H1 (cell line): ENCODE results near the gene RAB31. TPM values are rescaled to one million over a fixed set of nuclear protein-coding genes. Genes with fewer than 3 reads are reported as not detected.

Experiments used
- CTCF ChIA-PET: fragments of 300-600 bp; sonication (Branson Sonifier 250); formaldehyde crosslinking; loops from one replicate; lab custom pipeline; 2021; ENCODE audit not compliant: partially characterized antibody; lab: Charles Lee
- POLR2A ChIA-PET: fragments of 300-600 bp; sonication (Branson Sonifier 250); formaldehyde crosslinking; loops from one replicate; lab custom pipeline; 2021; ENCODE audit warnings: inconsistent platforms; ENCODE audit not compliant: partially characterized antibody; lab: Charles Lee
- DNase-seq, 2 experiments: peaks; one replicate each; pipeline versions ENCODE4 v3.0.0 to v3.0.0-alpha.2; 2010 to 2022; ENCODE audit warnings: low spot score in 2 of 2, low read depth in 1 of 2, mixed read lengths in 1 of 2
- FAIRE-seq: peaks from 2 replicates; lab custom pipeline; 2011; peaks lifted over from hg19 to GRCh38; lab: Jason Lieb, UNC
- H2AFZ ChIP-seq: 2 replicates; pipeline ENCODE4 v1.8.1; 2012; ENCODE audit warnings: low read length, inconsistent platforms
- H2AK5ac ChIP-seq: 2 replicates; pipeline ENCODE4 v1.6.1; 2013; ENCODE audit warnings: low read depth, low read length
- H2BK120ac ChIP-seq: replicated peaks from 2 replicates; pipeline ENCODE3; 2013; ENCODE audit warnings: low read depth, low read length, inconsistent platforms
- H2BK12ac ChIP-seq: 2 replicates; pipeline ENCODE4 v1.6.1; 2013; ENCODE audit warnings: low read depth, low read length
- H2BK15ac ChIP-seq: 2 replicates; pipeline ENCODE4 v1.6.1; 2013; ENCODE audit warnings: low read length
- H2BK20ac ChIP-seq: 2 replicates; pipeline ENCODE4 v1.6.1; 2013; ENCODE audit warnings: low read length
- H2BK5ac ChIP-seq: 2 replicates; pipeline ENCODE4 v1.6.1; 2013; ENCODE audit warnings: low read depth, low read length
- H3K14ac ChIP-seq: 2 replicates; pipeline ENCODE4 v1.6.1; 2013; ENCODE audit warnings: inconsistent platforms; ENCODE audit not compliant: insufficient read length
- H3K18ac ChIP-seq: 2 replicates; pipeline ENCODE4 v1.6.1; 2013; ENCODE audit warnings: low read length; ENCODE audit errors: extremely low read depth
- H3K23ac ChIP-seq: 2 replicates; pipeline ENCODE4 v1.6.1; 2013; ENCODE audit warnings: inconsistent platforms; ENCODE audit not compliant: insufficient read length
- H3K23me2 ChIP-seq: 2 replicates; pipeline ENCODE4 v1.6.1; 2013; ENCODE audit warnings: low read depth, low read length
- H3K27ac ChIP-seq: 2 replicates; pipeline ENCODE4 v1.6.1; 2011; ENCODE audit warnings: low read depth, low read length, inconsistent platforms
- H3K27me3 ChIP-seq, 4 experiments: replicated peaks in 1 of 4; 1 replicate in 1 of 4; 2 replicates in 3 of 4; pipeline versions ENCODE4 v1.6.1 to v1.8.1; 2011 to 2013; ENCODE audit warnings: low read length in 3 of 4, mild to moderate bottlenecking in 3 of 4, inconsistent platforms in 2 of 4, mixed read lengths in 2 of 4, moderate library complexity in 1 of 4; ENCODE audit not compliant: control insufficient read depth in 3 of 4, insufficient read depth in 3 of 4; ENCODE audit errors: extremely low read depth in 1 of 4
- H3K36me3 ChIP-seq, 4 experiments: 2 replicates each; pipeline versions ENCODE4 v1.6.1 to v1.8.1; 2011 to 2013; ENCODE audit warnings: mild to moderate bottlenecking in 4 of 4, low read length in 3 of 4, moderate library complexity in 2 of 4, control low read depth in 1 of 4, inconsistent platforms in 1 of 4; ENCODE audit not compliant: insufficient read depth in 4 of 4, control insufficient read depth in 2 of 4
- H3K4ac ChIP-seq: replicated peaks from 2 replicates; pipeline ENCODE3; 2013; ENCODE audit warnings: low read length, low read depth, mixed read lengths, inconsistent platforms; ENCODE audit not compliant: insufficient read length
- H3K4me1 ChIP-seq, 4 experiments: replicated peaks in 1 of 4; 1 replicate in 1 of 4; 2 replicates in 3 of 4; pipeline versions ENCODE4 v1.6.1 to v1.8.1; 2011 to 2013; ENCODE audit warnings: low read length in 3 of 4, inconsistent platforms in 2 of 4, mixed read lengths in 1 of 4; ENCODE audit not compliant: insufficient read depth in 4 of 4, control insufficient read depth in 3 of 4
- H3K4me2 ChIP-seq, 2 experiments: 2 replicates each; pipeline versions ENCODE4 v1.6.1 to v1.8.1; 2011 to 2013; ENCODE audit warnings: low read depth in 2 of 2, low read length in 2 of 2, control low read depth in 1 of 2, inconsistent platforms in 1 of 2, mild to moderate bottlenecking in 1 of 2; ENCODE audit not compliant: insufficient read depth in 1 of 2
- H3K4me3 ChIP-seq, 4 experiments: fragments of 200-600, 300-600 bp in 1 of 4; sonication (generic), shearing (Covaris generic), sonication (Bioruptor Twin) in 1 of 4; 2 replicates each; pipeline versions ENCODE4 v1.5.1 to v1.8.1; 2011 to 2016; ENCODE audit warnings: low read length in 4 of 4, low read depth in 3 of 4, control low read depth in 2 of 4, inconsistent platforms in 2 of 4, mild to moderate bottlenecking in 2 of 4, mixed read lengths in 1 of 4, moderate library complexity in 1 of 4; ENCODE audit not compliant: insufficient read depth in 2 of 4; ENCODE audit errors: extremely low read depth in 1 of 4
- H3K56ac ChIP-seq: replicated peaks from 2 replicates; pipeline ENCODE3; 2013; ENCODE audit warnings: low read depth, mild to moderate bottlenecking, mixed read lengths, low read length, inconsistent platforms; ENCODE audit not compliant: insufficient read length
- H3K79me1 ChIP-seq: 2 replicates; pipeline ENCODE4 v1.6.1; 2013; ENCODE audit warnings: low read depth, low read length, control low read depth
- H3K79me2 ChIP-seq, 2 experiments: 2 replicates each; pipeline versions ENCODE4 v1.6.1 to v1.8.1; 2012 to 2013; ENCODE audit warnings: low read length in 2 of 2, mild to moderate bottlenecking in 2 of 2, inconsistent platforms in 1 of 2; ENCODE audit not compliant: insufficient read depth in 2 of 2, control insufficient read depth in 1 of 2
- H3K9ac ChIP-seq, 4 experiments: replicated peaks in 1 of 4; 1 replicate in 1 of 4; 2 replicates in 3 of 4; pipeline versions ENCODE4 v1.6.1 to v1.8.1; 2011 to 2013; ENCODE audit warnings: low read depth in 3 of 4, low read length in 3 of 4, control low read depth in 2 of 4, mild to moderate bottlenecking in 2 of 4, moderate library complexity in 2 of 4, inconsistent platforms in 1 of 4; ENCODE audit errors: extremely low read depth in 1 of 4
- H3K9me3 ChIP-seq, 2 experiments: 2 replicates each; pipeline versions ENCODE4 v1.6.1 to v1.8.1; 2012 to 2013; ENCODE audit warnings: mild to moderate bottlenecking in 2 of 2, moderate library complexity in 2 of 2, control low read depth in 1 of 2, inconsistent platforms in 1 of 2, low read depth in 1 of 2, low read length in 1 of 2, mixed read lengths in 1 of 2; ENCODE audit not compliant: insufficient read depth in 2 of 2
- H4K20me1 ChIP-seq, 2 experiments: replicated peaks in 1 of 2; 2 replicates each; pipeline versions ENCODE3 to v1.8.1; 2011 to 2013; ENCODE audit warnings: inconsistent platforms in 2 of 2, low read length in 2 of 2, mild to moderate bottlenecking in 1 of 2; ENCODE audit not compliant: insufficient read depth in 2 of 2, control insufficient read depth in 1 of 2
- H4K5ac ChIP-seq: 2 replicates; pipeline ENCODE4 v1.6.1; 2013; ENCODE audit warnings: low read length, low read depth, mixed read lengths, inconsistent platforms; ENCODE audit not compliant: insufficient read length
- H4K8ac ChIP-seq: 2 replicates; pipeline ENCODE4 v1.8.0; 2013; ENCODE audit warnings: mild to moderate bottlenecking, moderate library complexity, low read length, inconsistent platforms; ENCODE audit not compliant: insufficient read depth; ENCODE audit errors: extremely low read depth
- H4K91ac ChIP-seq: replicated peaks from 2 replicates; pipeline ENCODE3; 2013; ENCODE audit warnings: low read length, mixed read lengths, inconsistent platforms; ENCODE audit not compliant: insufficient read length
- EGR1 ChIP-seq: IDR thresholded peaks from 2 replicates; pipeline ENCODE4 v1.6.1; 2011; ENCODE audit warnings: low read depth, low read length, borderline replicate concordance
- FOSL1 ChIP-seq: IDR thresholded peaks from 2 replicates; pipeline ENCODE4 v1.6.1; 2011; ENCODE audit warnings: mild to moderate bottlenecking, low read depth, low read length, moderate library complexity; ENCODE audit not compliant: insufficient read depth
- SIX5 ChIP-seq: IDR thresholded peaks from 2 replicates; pipeline ENCODE4 v1.6.1; 2011; ENCODE audit warnings: mild to moderate bottlenecking, low read depth, low read length
- SP1 ChIP-seq: IDR thresholded peaks from 2 replicates; pipeline ENCODE4 v1.6.1; 2011; ENCODE audit warnings: low read depth, low read length
- WGBS, 2 experiments: shearing (Covaris generic) in 1 of 2; methylation state at CpG; one replicate each; pipeline versions ENCODE4 v1.1.6 to v1.1.7; 2013 to 2015; ENCODE audit warnings: low lambda C conversion rate in 2 of 2, mixed read lengths in 2 of 2, inconsistent platforms in 1 of 2, low coverage in 1 of 2, missing lambda C conversion rate in 1 of 2; ENCODE audit not compliant: insufficient replicate concordance in 2 of 2, insufficient coverage in 1 of 2, insufficient read length in 1 of 2; ENCODE audit errors: extremely low coverage in 1 of 2, missing lambda C conversion rate in 1 of 2; 5-methylcytosine and 5-hydroxymethylcytosine counted together
- polyA plus RNA-seq, 7 experiments: library from polyadenylated mRNA; depleted of rRNA in 3 of 7; stranded (reverse) in 5 of 7; unstranded in 2 of 7; fragments of >200 nt in 5 of 7; fragments of 200-250 nt in 2 of 7; gene quantifications; 1 replicate in 5 of 7; 2 replicates in 1 of 7; 4 replicates in 1 of 7; pipeline versions ENCODE4 v1.2.1 to v1.2.3, GENCODE V29; 2011 to 2013; ENCODE audit warnings: missing spikeins in 2 of 7, mixed read lengths in 2 of 7
- total RNA-seq: library from RNA; stranded (reverse); fragmentation: NEBNext Ultra II Directional; extraction: Animal tissue kit (Norgen Biotek cat#: 25700); gene quantifications from 2 replicates; pipeline ENCODE4 v1.2.1, GENCODE V29; 2021

Gene RAB31
- total and polyA plus RNA-seq, 2 of the 8 experiments (the other 6 are each of a cell fraction or from before 2014, with no cell fraction given) = 15.2 to 40.9 TPM

GRCh38 chr18:9866627-9867026 is 158.5 kb downstream of the RAB31 start:
- no peak overlapping the region for H2AFZ ChIP-seq
- H3K36me3 ChIP-seq = no peaks in the 10 kb centered on the region; a peak in 1 of 8 replicates
- no peaks in the 10 kb centered on the region for H3K79me2 ChIP-seq
- DNase-seq = no peak
- no peak overlapping the region for H3K56ac ChIP-seq
- no peak overlapping the region for H2BK12ac ChIP-seq
- H3K9ac ChIP-seq = no peak overlapping the region
- no peak overlapping the region for H2AK5ac ChIP-seq
- H3K4me2 ChIP-seq = no peak overlapping the region
- no peak overlapping the region for H4K91ac ChIP-seq
- H4K8ac ChIP-seq = no peak overlapping the region
- FAIRE-seq = no peak
- H3K4me3 ChIP-seq = no peak overlapping the region
- H3K27me3 ChIP-seq = peaks cover 0 to 2% (median 0%) of the 10 kb centered on the region in 4 experiments; a peak in 1 of 7 replicates
- H3K9me3 ChIP-seq = peaks cover 12 to 17% of the 10 kb centered on the region in 2 experiments; a peak in 3 of 4 replicates
- TF ChIP-seq EGR1 = no peak
- no peak for TF ChIP-seq SIX5
- no peak for TF ChIP-seq SP1
- no peak for TF ChIP-seq FOSL1
- 95% methylated on average over 2 of the region's 3 CpGs; no CpG with 5 or more reads in 1 of the 2 experiments for WGBS, 2 experiments
- no peak overlapping the region for H2BK15ac ChIP-seq
- ChIA-PET POLR2A (no interaction called here), CTCF (no interaction called here)
- no peak overlapping the region for H3K27ac ChIP-seq
- H3K14ac ChIP-seq = no peak overlapping the region
- H3K4ac ChIP-seq = no peak overlapping the region
- no peak overlapping the region for H2BK5ac ChIP-seq
- H3K23ac ChIP-seq = no peak overlapping the region
- H3K18ac ChIP-seq = no peak overlapping the region
- peaks cover 0 to 14% (median 7%) of the 10 kb centered on the region in 4 experiments; a peak in 4 of 7 replicates for H3K4me1 ChIP-seq
- no peak overlapping the region for H4K5ac ChIP-seq
- no peaks in the 10 kb centered on the region; the same call in 1 of the 2 replicates for H3K23me2 ChIP-seq
- no peaks in the 10 kb centered on the region for H4K20me1 ChIP-seq
- H3K79me1 ChIP-seq = no peaks in the 10 kb centered on the region
- H2BK120ac ChIP-seq = no peak overlapping the region
- no peak overlapping the region for H2BK20ac ChIP-seq
